ENCODE data around the gene BTRC. TPM values are rescaled to one million over a fixed set of nuclear protein-coding genes. Genes with fewer than 3 reads are reported as not detected.

The BTRC gene
- total RNA-seq, 1 experiment from 2014 or later = 5.7 TPM

DNA sequence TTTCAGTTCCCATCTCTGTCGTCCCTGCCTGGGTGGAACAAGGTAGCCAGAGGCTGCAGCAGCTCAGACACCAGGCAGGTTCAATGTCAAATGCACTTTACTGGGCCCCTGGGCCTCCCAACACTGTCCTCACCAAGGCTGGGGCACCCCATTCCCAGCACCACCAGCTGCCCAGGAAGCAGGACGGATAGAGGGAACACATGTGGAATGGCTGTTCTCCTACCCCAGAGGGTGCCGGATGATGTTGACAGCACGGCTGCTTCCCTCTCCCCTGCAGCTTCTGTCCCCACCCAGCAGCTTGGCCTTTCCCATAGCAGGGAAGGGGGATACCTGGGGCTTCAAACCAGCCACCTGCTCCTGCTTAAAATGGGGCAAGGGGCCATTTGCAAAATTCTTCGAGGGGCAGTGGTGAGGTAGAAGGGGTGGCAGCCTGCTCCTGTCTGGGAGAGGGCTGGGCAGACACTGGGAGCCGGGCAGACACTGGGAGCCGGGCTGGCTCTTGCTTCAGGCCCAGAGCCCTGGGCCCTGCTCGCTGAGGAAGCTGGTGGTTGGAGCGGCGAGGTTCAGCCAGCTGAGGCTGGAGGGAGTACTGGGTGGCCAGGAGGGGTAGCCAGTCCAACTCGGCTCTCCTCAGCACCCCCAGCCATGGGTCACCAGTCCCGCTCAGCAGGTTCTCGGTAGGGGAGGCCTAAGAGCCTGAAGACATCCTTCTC lies 225.0 kb downstream of the BTRC start:
- no TSS peak for BruUV-seq (replicated peaks)
- Histone ChIP-seq H3K4me1 (ENCODE audit: insufficient read depth, low read length) (no peaks in the 10 kb centered on the region), H3K9me3 (ENCODE audit: low read length) (no peaks in the 10 kb centered on the region), H3K79me2 (ENCODE audit: low read length) (no peaks in the 10 kb centered on the region), H3K27me3 (ENCODE audit: low read length) (no peaks in the 10 kb centered on the region), H3K36me3 (ENCODE audit: low read depth, low read length) (no peaks in the 10 kb centered on the region), H3K9me2 (replicated peaks; ENCODE audit: low read length) (no peaks in the 10 kb centered on the region), H4K20me1 (ENCODE audit: low read length) (no peaks in the 10 kb centered on the region), H3K4me3 (ENCODE audit: low read length) (no peak overlapping the region), H3F3A (ENCODE audit: low read length, unreplicated experiment) (no peaks in the 10 kb centered on the region), H3K9ac (ENCODE audit: low read length) (no peak overlapping the region), H3K27ac (ENCODE audit: low read length) (no peak overlapping the region), H3K4me2 (ENCODE audit: low read length) (no peak overlapping the region), H2AFZ (ENCODE audit: low read length) (no peak overlapping the region)
- intact Hi-C loops (cut with micrococcal nuclease) = no loop called here
- no peak for ATAC-seq
- TF ChIP-seq EZH2phosphoT487 (IDR thresholded peaks at IDR 0.05; ENCODE audit: borderline replicate concordance, low read length) (no peak), EZH2 (IDR thresholded peaks at IDR 0.05; ENCODE audit: low read length, unreplicated experiment) (no peak), CTCF (conservative IDR thresholded peaks at IDR 0.05; ENCODE audit: low read depth, low read length) (no peak)
- POLR2A ChIA-PET (ENCODE audit: unreplicated experiment) = no interaction called here
- no peak for DNase-seq
- CTCF ChIA-PET = interaction anchor here (0.5 kb wide), 1 partner anchor 202 kb away, joined by 3 read pairs; no protein-coding TSS in a partner anchor

DNA sequence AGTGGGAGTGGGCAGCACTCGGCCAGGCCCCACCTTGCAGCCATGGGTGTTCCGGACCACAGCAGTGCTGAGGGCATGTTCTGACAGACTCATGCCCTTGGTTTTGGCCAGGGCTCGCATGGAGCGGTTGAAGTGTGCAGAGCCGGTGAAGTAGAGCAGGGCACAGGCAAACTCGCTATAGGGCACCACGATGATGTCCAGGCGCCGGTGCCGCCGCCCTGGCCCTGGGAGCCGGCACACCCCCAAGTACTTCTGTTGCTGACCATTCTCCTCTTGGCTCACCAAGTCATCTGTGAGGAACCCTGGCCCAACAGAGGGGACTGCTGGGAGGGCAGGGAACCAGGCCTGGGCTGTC lies 225.5 kb downstream of the BTRC start:
- DNase-seq (no peak), ATAC-seq (no peak)
- no TSS peak for BruUV-seq (replicated peaks)
- Histone ChIP-seq H3K4me2 (ENCODE audit: low read length) (no peak overlapping the region), H3K79me2 (ENCODE audit: low read length) (no peaks in the 10 kb centered on the region), H3F3A (ENCODE audit: low read length, unreplicated experiment) (no peaks in the 10 kb centered on the region), H3K27me3 (ENCODE audit: low read length) (no peaks in the 10 kb centered on the region), H3K4me1 (ENCODE audit: insufficient read depth, low read length) (no peaks in the 10 kb centered on the region), H3K27ac (ENCODE audit: low read length) (no peak overlapping the region), H3K9me2 (replicated peaks; ENCODE audit: low read length) (no peaks in the 10 kb centered on the region), H4K20me1 (ENCODE audit: low read length) (no peaks in the 10 kb centered on the region), H2AFZ (ENCODE audit: low read length) (no peak overlapping the region), H3K9me3 (ENCODE audit: low read length) (no peaks in the 10 kb centered on the region), H3K9ac (ENCODE audit: low read length) (no peak overlapping the region), H3K4me3 (ENCODE audit: low read length) (no peak overlapping the region), H3K36me3 (ENCODE audit: low read depth, low read length) (0 out of 2 replicates have a peak, but pooled peaks cover 2% of the 10 kb centered on the region)
- POLR2A ChIA-PET (ENCODE audit: unreplicated experiment) = no interaction called here
- CTCF ChIA-PET = no interaction called here
- intact Hi-C loops (cut with micrococcal nuclease) = no loop called here
- TF ChIP-seq EZH2 (IDR thresholded peaks at IDR 0.05; ENCODE audit: low read length, unreplicated experiment) (no peak), EZH2phosphoT487 (IDR thresholded peaks at IDR 0.05; ENCODE audit: borderline replicate concordance, low read length) (no peak), CTCF (conservative IDR thresholded peaks at IDR 0.05; ENCODE audit: low read depth, low read length) (no peak)

Data from PC-3 (cell line).